Nephron progenitor cell (in vitro differentiated cells): ENCODE results near the gene MEDAG.

Experiments
- DNase-seq: peaks from one replicate; pipeline ENCODE4 v3.0.0; 2021
- H3K27ac Mint-ChIP-seq: 2 replicates; pipeline ENCODE4 v1.8.0; 2021; ENCODE audit warnings: mild to moderate bottlenecking, moderate library complexity, mixed read lengths
- H3K27me3 Mint-ChIP-seq: 2 replicates; pipeline ENCODE4 v1.8.0; 2021; ENCODE audit warnings: mild to moderate bottlenecking, low read depth, mixed read lengths; ENCODE audit not compliant: poor library complexity
- H3K36me3 Mint-ChIP-seq: 2 replicates; pipeline ENCODE4 v1.8.0; 2021; ENCODE audit warnings: low read depth, mixed read lengths
- H3K4me1 Mint-ChIP-seq: 2 replicates; pipeline ENCODE4 v1.8.0; 2021; ENCODE audit warnings: mixed read lengths
- H3K4me3 Mint-ChIP-seq: 2 replicates; pipeline ENCODE4 v1.8.0; 2021; ENCODE audit warnings: mild to moderate bottlenecking, moderate library complexity, mixed read lengths
- H3K9me3 Mint-ChIP-seq: 2 replicates; pipeline ENCODE4 v1.8.0; 2021; ENCODE audit warnings: mild to moderate bottlenecking, moderate library complexity, mixed read lengths
- TF ChIP-seq, protein P1 (sequence below): fragments of 200-600 bp; sonication (generic); IDR thresholded peaks from 2 replicates; pipeline ENCODE4 v1.5.0; 2021; ENCODE audit warnings: antibody characterized with exemption

The MEDAG gene

DNA sequence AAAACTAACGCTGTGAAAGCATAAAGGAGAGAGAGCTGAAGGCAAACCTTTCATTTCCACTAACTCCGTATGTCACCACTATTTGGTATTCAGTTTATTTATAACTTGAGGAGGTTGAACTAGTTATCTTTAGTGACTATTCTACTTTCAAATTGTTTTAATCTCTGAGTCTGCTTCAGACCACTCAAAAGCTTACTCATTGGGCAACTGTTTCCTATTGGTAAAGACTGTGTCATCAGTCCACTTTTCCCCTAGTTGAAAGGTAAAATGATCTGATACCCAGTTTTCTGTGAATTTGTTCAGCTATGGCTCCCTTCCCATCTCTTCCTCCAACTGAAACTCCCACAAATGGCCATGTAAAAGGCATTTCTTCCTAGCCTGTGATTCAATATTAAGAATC is 65.5 kb downstream of the MEDAG start:
- peaks cover 18% of the 10 kb centered on the region for H3K27me3 Mint-ChIP-seq
- H3K9me3 Mint-ChIP-seq = peaks cover 5% of the 10 kb centered on the region
- TF ChIP-seq, protein P1, sequence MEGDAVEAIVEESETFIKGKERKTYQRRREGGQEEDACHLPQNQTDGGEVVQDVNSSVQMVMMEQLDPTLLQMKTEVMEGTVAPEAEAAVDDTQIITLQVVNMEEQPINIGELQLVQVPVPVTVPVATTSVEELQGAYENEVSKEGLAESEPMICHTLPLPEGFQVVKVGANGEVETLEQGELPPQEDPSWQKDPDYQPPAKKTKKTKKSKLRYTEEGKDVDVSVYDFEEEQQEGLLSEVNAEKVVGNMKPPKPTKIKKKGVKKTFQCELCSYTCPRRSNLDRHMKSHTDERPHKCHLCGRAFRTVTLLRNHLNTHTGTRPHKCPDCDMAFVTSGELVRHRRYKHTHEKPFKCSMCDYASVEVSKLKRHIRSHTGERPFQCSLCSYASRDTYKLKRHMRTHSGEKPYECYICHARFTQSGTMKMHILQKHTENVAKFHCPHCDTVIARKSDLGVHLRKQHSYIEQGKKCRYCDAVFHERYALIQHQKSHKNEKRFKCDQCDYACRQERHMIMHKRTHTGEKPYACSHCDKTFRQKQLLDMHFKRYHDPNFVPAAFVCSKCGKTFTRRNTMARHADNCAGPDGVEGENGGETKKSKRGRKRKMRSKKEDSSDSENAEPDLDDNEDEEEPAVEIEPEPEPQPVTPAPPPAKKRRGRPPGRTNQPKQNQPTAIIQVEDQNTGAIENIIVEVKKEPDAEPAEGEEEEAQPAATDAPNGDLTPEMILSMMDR = no peak
- H3K4me3 Mint-ChIP-seq = no peak overlapping the region
- H3K4me1 Mint-ChIP-seq = no peaks in the 10 kb centered on the region
- DNase-seq = no peak
- H3K27ac Mint-ChIP-seq = no peak overlapping the region
- H3K36me3 Mint-ChIP-seq = no peaks in the 10 kb centered on the region

DNA sequence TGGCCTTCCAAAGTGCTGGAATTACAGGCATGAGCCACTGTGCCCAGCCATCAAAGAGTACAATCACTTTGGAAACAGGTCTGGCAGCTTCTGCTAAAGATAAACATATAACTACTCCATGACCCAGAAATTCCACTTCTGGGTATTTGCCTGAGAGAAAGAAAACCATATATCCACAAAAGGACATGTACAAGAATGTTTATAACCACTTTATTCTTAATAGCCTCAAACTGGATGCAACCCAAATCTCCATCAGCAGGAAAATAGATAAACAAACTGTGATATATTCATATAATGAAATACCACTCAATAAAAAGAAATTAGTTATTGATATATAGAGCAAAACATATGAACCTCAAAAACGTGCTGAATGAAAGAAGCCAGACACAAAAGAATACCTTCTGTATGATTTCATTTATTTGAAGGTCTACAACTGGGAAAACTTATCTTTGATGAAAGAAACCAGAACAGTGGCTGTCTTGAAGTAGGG is 66.9 kb downstream of the MEDAG start:
- H3K36me3 Mint-ChIP-seq = no peaks in the 10 kb centered on the region
- no peak for DNase-seq
- TF ChIP-seq, protein P1 = no peak
- no peak overlapping the region for H3K4me3 Mint-ChIP-seq
- H3K27me3 Mint-ChIP-seq = peaks cover 15% of the 10 kb centered on the region
- peaks cover 7% of the 10 kb centered on the region for H3K4me1 Mint-ChIP-seq
- no peak overlapping the region for H3K27ac Mint-ChIP-seq
- H3K9me3 Mint-ChIP-seq = no peaks in the 10 kb centered on the region

GRCh38 chr13:30974350-30974749 is 68.3 kb downstream of the MEDAG start:
- no peak for DNase-seq
- Mint-ChIP-seq H3K4me1 (peaks cover 14% of the 10 kb centered on the region), H3K27me3 (peaks cover 15% of the 10 kb centered on the region), H3K36me3 (no peaks in the 10 kb centered on the region), H3K9me3 (no peaks in the 10 kb centered on the region), H3K4me3 (no peak overlapping the region), H3K27ac (no peak overlapping the region)
- TF ChIP-seq, protein P1 = no peak
